GM12878 (cell line): ENCODE data around the gene DNASE1L3.

Source experiments
- CEBPB ChIP-seq, 2 experiments: fragments of 150-350 bp in 1 of 2; IDR thresholded peaks; 2 replicates each; pipeline ENCODE4 v1.6.1; 2012 to 2014; ENCODE audit warnings: low read depth in 2 of 2, low read length in 2 of 2, borderline replicate concordance in 1 of 2, inconsistent platforms in 1 of 2
- EED ChIP-seq: sonication (generic); IDR thresholded peaks from 2 replicates; pipeline ENCODE4 v1.6.1; 2016; ENCODE audit warnings: antibody characterized with exemption, low read depth
- POLR2A ChIP-seq: IDR thresholded peaks from 2 replicates; pipeline ENCODE4 v1.6.1; 2011; ENCODE audit warnings: low read depth, mild to moderate bottlenecking, low read length
- TF ChIP-seq, protein P1 (sequence below), 3 experiments: IDR thresholded peaks in 2 of 3; conservative IDR thresholded peaks in 1 of 3; 2 replicates each; pipeline ENCODE4 v1.5.1; 2011; ENCODE audit warnings: low read depth in 3 of 3, low read length in 3 of 3, mild to moderate bottlenecking in 3 of 3, control low read depth in 2 of 3, moderate library complexity in 2 of 3, inconsistent platforms in 1 of 3, mixed read lengths in 1 of 3; ENCODE audit not compliant: control insufficient read depth in 2 of 3, insufficient read depth in 1 of 3; ENCODE audit errors: extremely low read depth in 1 of 3

DNA sequence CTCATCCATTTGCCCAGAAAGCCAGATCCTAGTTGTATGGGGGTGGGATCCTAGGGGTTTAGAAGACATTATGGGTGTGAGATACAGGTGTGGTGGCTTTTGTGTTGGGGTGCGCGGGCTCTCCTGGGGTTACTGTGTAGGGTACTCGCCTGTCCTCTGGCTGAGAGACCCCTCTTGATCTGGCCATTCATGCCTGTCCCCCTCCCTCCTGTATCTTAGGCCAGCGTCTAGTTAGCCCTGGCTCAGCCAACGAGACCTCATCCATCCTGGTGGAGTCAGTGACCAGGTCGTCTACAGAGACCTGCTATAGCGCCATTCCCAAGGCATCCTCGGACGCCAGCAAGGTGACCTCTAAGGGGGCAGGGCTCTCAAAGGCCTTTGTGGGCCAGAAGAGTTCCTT is 41.4 kb downstream of the DNASE1L3 start:
- TF ChIP-seq EED (no peak), POLR2A (no peak), CEBPB (IDR thresholded peaks at IDR 0.05; ENCODE audit: borderline replicate concordance in 1 of 2, low read depth in 2 of 2, low read length in 2 of 2) (no peak)
- TF ChIP-seq, protein P1, sequence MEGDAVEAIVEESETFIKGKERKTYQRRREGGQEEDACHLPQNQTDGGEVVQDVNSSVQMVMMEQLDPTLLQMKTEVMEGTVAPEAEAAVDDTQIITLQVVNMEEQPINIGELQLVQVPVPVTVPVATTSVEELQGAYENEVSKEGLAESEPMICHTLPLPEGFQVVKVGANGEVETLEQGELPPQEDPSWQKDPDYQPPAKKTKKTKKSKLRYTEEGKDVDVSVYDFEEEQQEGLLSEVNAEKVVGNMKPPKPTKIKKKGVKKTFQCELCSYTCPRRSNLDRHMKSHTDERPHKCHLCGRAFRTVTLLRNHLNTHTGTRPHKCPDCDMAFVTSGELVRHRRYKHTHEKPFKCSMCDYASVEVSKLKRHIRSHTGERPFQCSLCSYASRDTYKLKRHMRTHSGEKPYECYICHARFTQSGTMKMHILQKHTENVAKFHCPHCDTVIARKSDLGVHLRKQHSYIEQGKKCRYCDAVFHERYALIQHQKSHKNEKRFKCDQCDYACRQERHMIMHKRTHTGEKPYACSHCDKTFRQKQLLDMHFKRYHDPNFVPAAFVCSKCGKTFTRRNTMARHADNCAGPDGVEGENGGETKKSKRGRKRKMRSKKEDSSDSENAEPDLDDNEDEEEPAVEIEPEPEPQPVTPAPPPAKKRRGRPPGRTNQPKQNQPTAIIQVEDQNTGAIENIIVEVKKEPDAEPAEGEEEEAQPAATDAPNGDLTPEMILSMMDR (IDR thresholded peaks at IDR 0.05 in 2 of 3, conservative IDR thresholded peaks at IDR 0.05 in 1 of 3; ENCODE audit: control insufficient read depth in 2 of 3, extremely low read depth in 1 of 3, insufficient read depth in 1 of 3, low read depth in 3 of 3, low read length in 3 of 3) = no peak
